ENCODE results near the gene CAMTA1.
A peak's percentile ranks its signal among the peaks of the same experiment; 100 is the strongest.
"Not testable (repeated sequence)": the region's sequence is repeated elsewhere in the genome, so short reads cannot be mapped to it uniquely, and the experiment has no call there.

Gene CAMTA1

DNA sequence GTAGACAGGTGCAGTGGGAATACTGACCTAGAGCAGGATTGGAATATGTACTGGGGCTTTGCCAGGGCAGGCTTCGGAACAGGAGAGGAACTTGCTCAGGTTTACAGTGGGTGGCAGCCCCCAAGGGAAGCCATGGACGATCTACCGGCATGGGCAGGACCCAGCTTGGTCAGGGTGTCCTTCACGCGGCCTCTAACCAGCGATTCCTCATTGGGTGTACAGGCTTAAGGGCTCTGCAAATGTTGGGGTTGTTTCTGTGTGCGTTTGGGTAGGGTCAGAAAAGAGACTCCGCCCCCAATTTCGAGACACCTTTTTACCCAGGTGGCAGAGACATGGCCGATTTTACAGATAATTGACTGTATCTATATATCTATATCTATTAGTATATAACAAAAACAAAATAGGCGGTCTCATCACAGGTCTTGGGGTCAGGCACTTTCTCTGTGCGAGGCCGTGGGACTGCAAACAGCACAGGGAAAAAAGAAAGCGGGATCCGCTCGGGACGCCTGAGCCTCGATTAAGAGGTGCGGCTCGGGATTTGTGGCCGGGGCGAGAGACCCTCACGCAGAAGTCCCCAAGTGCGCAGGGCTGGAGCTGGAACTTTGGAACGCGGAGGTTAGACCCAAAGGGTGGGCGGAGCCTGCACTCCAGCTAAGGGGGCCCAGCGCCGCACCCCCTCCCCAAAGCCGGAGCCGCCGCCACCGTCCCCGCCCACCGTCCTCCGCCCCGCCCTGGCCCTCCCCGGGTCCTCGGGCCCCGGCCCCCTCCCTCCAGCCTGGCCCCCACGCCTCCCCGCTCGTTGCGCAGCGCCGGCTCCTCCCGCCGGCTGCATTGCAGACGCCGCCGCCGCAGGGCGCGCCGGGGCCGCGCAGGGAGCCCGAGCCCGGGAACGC is 918.3 kb downstream of the CAMTA1 start:
- DNase-seq: no peak

DNA sequence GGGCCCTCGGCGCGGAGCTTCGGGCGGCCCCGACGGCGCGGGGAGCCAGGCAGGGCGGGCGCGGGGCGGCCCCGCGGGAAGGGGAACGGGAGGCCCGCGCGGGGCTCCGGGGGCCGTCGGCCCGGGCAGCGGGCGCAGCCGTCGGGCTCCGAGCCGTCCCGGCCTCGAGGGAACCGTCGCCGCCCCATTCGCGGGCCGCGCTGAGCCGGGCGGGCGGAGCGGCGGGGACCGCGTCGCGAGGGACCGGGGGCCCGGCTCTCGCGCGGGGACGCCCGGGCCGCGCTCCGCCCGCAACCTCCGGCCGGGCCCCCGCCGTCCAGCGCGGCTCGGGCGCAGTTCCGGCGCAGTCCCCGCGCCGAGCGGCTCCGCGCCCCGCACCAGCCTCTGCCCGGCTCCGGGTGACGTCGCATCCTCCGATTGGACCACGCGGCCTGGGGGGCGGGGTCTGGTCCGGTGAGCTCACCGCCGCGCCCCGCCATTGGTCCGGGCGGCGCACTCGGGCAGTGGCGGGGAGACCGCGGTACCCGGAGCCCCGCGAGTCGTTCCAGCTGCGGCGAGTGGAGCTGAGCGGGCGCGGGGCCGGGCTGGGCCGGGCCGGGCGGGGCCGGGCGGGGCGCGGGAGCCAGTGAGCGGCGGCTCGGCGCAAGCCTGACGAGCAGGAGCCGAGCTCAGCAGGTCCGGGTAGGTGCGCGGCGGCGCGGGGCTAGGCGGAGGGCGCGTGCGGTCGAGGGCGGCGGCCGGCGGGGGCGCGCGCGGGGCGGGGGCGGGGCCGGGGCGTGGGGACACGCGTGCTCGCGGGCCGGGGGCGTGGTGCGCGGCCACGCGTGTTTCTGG is 919.2 kb downstream of the CAMTA1 start:
- DNase-seq: peak; percentile 81

DNA sequence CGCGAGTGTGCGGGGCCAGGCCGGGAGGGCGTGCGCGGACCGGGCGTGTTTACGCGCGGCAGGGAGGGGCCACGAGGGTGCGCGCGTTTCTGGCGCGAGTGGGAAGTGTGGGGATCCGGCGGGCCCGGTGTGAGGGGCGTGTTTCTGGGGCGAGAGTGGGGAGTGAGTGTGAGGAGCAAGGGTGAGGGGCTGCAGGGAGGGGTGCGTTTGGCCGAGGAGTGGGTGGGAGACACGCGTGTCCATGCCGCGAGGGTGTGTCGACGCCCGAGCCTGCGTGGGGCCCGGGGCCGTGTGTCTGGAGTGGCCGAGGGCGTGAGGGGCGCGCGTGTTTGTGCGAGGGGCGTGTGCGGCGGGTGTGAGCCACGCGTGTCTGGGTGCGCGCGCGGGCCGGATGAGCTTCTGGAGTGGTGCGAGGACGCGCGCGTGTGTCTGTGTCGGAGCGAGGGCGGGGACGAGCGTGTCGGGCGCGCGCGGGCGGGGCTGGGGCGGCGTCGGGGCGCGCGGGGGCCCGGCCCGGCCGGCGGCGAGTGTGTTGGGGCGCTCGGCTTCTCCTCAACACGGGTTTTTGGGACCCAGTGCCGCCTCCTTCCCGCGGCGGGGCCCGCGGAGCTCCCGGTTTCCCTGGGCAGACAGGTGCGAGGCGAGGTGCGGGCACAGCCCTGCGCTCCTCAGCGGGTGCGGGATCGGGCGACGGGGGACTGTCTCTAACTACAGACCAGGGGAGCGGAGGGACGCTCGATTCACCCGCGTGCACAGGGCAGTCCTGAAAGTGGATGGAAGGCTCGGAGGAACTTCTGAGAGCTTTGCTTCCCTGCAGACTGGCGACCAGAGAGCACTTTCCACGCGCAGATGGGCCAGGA is 920.0 kb downstream of the CAMTA1 start:
- DNase-seq: no peak

DNA sequence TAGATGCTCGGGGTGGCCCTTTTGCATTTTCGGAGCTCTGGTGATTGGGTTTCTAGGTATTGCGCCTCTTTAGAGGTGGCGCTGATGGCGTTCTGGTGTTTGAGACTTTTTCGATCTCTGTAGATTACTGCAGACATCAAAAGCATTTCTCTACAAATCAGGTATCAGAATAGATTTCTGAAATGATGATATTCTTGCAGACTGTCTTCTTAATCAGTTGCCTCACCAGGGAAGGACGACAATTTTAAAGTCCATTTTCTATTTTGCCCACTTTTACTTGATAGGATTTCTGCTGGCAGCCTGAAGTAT is 920.6 kb downstream of the CAMTA1 start:
- no peak for DNase-seq

DNA sequence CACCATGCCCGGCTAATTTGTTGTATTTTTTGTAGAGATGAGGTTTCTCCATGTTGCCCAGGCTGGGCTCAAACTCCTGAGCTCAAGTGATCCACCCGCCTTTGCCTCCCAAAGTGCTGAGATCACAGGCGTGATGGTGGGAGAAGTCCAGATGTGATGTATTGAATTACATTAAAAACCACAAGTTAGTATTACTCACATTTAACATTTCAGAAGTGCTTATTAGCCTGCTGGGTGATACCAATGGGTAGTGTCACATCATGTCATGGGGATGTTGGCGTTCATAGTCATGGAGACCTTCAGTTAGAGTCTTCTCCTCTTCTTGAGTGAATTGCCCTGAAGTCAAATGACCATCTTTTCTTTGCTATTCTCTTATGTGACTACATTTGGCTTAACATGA is 922.3 kb downstream of the CAMTA1 start:
- DNase-seq: no peak

DNA sequence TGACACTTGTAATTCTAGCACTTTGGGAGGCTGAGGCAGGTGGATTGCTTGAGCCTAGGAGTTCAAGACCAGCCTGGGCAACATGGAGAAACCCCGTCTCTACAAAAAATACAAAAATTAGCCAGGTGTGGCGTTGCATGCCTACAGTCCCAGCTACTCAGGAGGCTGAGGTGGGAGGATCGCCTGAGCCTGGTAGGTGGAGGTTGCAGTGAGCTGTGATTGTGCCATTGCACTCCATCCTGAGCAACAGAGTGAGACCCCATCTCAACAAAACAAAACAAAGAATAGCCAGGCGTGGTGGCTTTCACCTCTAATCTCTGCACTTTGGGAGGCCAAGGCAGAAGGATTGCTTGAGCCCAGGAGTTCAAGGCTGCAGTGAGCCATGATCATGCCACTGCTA is 922.8 kb downstream of the CAMTA1 start:
- DNase-seq: not testable (repeated sequence)

DNA sequence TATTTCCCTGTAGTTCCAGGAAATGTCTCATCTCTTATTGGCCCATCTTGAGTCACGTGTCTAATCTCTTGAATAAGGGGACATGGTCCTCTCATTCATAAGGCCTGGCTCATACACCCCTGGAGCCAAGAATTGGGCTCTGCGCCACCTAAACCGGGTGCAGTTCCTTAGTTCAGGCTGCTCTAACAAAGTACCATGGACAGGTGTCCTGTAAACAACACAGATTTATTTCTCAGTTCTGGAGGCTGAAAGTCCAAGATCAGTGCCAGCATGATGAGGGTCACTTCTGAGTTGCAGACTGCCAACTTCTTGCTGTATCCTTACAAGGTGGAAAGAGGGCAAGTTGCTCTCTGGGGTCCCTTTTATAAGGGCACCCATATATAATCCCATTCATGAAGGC is 925.6 kb downstream of the CAMTA1 start:
- no peak for DNase-seq

DNA sequence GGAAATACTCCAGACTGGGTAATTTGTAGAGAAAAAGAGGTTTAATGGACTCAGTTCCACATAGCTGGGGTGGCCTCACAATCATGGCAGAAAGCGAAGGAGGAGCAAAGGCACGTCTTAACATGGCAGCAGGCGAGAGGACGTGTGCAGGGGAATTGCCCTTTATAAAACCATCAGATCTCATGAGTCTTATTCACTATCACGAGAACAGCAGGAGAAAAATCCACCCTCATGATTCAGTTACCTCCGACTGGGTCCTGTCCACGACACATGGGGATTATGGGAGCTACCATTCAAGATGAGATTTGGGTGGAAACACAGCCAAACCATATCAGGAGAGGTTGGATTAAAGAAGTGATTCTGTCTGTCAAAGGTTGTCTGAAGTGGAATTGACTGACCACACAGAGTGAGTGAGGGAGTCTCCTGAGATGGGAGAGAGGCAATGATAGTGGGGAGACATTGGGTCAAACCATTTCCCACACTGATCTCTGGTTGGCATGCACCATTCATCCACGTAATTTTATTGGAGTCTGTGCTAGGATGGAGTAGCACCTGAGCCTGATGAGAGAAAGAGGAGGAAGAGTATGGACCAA is 927.6 kb downstream of the CAMTA1 start:
- no peak for DNase-seq

DNA sequence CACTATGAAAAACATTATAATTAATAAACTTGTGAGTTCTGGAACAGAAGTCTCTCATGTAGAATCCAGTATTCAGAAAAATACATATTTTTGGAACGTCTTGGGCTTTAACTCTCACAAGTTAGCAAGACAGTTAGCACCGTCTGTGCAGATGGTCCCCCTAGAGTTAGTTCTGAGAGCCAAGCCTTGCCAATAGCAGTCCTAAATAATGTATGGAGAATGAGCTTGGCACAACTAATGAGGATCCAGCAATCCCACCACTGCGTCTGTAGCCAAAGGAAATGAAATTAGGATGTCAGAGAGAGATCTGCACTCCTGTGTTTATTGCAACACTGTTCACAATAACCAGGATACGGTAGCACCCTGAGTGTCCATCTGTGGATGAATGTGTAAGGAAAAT is 931.3 kb downstream of the CAMTA1 start:
- no peak for DNase-seq

DNA sequence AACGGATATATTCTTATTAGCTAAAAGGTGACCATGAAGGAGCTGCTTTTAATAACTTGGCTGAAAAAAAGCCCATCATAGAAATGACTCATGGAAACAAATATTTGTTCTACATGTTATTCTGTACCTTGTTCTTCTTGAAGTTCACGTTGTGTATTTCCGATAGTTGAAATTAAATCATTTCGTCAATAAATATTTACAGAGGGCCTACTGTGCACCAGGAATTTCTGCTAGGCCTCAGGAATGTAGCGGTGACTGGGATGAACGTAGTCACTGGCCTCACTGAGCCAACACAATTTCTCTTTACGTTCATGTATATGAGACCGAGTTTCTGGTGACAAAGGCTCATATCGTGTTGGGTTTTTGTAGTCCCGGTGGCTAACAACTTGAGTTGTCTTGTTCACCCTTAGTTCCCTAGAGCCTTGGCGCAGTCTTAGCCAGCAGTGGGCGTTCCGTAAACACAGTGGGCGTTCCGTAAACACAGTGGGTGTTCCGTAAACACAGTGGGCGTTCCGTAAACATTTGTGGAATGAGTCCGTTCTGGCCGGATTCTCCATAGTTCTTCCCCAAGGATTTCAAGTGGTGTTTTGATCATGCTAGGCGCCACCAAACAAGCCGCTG is 932.6 kb downstream of the CAMTA1 start:
- DNase-seq: no peak

DNA sequence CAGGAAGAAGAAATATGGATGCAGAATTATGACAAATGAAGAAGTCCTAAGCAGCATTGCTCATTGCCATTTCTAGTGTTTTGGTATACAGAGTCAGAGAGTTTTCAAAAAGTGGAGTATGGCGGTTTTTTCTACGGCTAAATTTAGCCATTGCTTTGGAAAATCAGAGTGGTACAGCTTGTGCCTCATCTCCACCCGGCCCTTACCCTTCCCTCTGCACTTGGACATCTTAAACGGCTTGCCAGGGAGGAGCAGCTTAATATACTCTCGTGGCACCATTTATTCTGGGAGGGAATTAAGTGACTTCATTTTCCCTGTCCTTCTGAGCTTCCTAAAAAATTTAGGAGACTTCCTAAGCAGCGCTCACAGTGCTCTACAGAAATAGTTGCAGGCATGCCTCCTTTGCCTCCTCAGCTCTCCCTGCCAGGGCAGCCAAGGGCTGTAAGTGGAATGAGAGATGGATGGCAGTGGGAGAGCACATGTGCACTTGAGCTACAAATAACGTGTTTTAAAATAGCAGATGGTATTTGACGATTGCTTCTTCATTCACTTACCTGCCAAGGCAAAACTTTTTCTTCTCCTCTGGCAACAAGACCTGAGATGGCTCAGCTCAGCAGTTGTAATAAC is 934.3 kb downstream of the CAMTA1 start:
- DNase-seq: no peak

DNA sequence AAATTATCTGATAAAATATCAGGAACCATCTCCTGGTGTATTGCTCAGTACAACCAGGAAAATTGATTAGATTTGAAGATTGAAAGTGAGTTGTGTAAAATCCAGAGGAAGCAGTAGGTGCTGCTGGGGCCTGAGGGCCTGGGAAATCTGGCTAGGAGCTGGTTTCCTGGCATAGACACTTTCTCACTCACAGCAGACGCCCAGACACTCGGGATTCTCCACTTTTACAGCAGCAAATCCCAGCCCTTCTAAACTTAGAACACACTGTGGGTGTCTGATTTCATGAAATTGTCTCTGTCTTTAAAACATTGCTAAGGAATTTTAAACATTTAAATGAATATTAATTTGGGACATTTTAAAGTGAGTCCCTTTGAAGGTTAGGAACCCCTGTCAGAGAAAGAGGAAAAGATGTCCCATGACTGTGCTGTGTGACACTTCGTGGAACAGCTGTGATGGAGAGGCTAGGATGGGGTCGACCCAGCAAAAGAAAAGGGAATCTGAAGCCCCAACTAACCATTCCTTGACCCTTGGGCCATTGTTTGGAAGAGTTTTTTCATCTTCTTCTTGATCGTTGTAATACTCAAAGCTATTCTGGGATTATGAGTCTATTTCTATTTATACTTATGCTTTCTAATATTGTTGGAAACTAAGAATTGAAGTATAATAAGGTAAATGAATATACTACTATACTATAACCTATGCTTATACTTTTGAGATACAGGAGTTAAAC is 936.9 kb downstream of the CAMTA1 start:
- DNase-seq: no peak

DNA sequence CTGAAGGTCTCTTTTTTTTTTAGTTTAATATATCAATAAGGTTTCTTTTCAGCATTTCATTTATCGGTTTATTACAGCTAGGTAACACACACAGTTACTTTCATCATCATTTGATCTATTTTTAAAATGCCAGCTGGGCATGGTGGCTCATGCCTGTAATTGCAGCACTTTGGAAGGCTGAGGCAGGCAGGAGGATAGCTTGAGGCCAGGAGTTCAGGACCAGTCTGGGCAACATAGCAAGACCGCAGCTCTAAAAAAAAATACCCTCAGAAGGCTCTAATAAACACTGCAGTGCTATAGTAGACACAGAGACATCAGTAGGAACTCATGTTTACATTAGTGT is 937.4 kb downstream of the CAMTA1 start:
- DNase-seq: no peak

DNA sequence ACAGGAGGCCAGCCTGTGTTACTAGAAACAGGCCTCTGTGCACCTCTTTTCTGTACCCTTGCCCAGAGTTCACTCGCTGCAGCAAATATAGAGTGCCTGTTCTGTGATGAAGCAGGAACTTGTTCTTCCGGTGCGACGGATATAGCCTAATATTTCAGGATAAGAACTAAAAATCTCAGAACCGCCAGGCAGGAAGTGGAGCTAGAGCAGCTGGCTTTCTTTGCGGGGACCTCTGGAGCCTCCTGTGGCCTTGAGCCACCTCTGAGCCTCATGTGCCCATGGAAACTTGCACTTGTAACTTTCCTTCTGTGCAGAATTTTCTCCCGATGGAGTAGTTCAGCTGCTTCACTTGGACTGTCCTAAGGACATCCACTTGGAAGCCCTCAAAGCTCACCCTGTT is 941.4 kb downstream of the CAMTA1 start:
- DNase-seq: no peak

DNA sequence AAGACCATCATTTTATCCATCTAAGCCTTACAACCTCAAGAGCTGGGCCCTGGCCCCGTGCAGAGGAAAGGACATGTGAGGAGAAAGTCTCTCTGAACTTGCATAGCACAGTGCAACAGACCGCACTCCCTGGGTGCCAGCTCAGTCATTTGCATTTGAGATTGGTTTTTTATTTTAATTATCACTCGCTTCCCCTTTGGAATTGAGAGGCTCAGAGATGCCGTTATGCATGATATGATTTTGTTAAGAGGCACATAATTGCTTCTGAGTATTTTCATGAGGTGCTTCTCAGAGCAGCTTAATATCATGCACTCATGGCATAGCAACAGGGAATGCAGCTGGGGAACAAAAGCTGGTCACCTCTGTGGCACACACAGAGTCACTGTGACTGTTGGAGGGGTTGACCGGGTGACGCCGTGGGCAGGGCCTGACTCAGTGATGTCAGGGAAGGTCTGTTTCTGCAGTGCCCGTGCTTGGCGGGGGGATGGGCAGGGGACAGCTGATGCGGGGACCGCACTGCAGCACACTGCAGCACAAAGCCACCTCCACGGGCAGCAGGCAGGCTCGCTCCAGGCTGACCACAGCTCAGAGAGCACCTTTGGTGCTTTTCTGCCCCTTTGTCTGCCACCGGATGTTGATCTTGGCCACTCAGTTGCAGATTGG is 942.7 kb downstream of the CAMTA1 start:
- DNase-seq: no peak

DNA sequence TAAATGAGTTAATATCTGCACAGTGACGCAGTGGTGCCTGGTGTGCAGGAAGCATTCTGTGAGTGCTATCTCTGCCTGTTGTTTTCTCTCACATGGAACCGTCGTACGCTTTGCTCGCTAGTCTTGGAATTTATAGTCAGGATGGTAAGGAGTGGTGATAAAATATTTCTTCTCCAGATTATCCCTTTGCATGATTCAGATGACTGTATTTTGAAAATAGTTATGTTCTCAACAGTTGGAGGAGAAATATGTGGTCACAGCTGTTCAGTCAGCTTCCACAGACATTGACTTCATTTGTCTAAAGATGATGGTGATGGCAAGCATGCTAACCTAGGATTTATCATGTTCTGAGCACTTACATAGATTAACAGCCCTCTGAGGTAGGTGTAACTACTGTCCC is 944.5 kb downstream of the CAMTA1 start:
- DNase-seq: no peak

DNA sequence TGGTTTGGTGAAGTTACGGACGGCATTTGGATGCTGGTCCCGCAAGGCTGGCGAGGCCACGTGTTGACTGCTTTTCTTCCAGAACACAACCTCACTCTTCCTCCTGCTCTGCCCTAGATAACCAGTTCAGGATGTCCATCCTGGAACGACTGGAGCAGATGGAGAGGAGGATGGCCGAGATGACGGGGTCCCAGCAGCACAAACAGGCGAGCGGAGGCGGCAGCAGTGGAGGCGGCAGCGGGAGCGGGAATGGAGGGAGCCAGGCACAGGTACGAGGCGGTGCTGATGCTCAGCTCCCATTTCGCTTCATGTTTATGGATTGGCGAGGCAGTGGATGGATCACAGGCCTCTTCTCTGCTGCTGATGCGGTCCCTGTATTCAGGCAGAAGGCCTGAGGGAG is 947.1 kb downstream of the CAMTA1 start:
- DNase-seq: no peak

DNA sequence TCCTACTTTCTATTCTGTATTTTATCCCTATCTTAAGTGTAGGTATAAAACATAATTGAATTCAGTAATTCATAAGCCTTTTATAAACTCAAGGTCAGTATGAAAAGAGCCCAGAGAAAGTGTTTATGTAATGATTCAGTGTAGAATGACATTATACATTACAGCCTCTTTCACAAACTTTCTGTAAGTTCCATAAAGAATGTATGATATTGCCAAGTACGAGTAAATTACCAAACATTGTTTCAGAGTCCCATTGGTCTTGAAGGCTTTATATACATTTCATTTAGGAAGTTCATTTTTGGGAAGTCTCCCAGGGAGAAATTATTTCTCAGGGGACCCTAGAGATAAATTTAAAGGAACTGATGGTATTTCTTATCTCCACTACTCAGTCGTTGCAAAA is 948.0 kb downstream of the CAMTA1 start:
- no peak for DNase-seq

DNA sequence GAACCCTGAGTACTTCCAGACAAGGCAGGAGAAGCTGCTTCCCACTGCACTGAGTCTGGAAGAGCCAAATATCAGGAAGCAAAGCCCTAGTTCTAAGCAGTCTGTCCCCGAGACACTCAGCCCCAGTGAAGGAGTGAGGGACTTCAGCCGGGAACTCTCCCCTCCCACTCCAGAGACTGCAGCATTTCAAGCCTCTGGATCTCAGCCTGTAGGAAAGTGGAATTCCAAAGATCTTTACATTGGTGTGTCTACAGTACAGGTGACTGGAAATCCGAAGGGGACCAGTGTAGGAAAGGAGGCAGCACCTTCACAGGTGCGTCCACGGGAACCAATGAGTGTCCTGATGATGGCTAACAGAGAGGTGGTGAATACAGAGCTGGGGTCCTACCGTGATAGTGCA is 952.8 kb downstream of the CAMTA1 start:
- no peak for DNase-seq

DNA sequence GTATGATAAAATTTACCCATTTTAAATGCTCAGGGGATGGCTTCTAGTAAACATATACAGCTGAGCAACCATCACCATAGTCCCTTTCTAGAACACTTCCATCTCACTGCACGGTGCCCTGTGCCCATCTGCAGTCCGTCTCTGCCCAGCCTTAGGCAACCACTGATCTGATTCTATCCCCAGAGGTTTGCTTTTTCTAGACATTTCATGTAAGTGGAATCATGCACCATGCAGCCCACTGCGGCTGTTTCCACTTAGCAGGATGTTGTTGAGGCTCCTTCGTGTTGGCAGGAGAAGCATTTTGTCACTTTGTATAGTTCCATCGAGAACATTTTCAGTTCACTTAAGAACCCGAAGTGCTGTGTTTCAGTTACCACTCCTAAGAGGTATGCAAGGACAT is 958.1 kb downstream of the CAMTA1 start:
- no peak for DNase-seq

DNA sequence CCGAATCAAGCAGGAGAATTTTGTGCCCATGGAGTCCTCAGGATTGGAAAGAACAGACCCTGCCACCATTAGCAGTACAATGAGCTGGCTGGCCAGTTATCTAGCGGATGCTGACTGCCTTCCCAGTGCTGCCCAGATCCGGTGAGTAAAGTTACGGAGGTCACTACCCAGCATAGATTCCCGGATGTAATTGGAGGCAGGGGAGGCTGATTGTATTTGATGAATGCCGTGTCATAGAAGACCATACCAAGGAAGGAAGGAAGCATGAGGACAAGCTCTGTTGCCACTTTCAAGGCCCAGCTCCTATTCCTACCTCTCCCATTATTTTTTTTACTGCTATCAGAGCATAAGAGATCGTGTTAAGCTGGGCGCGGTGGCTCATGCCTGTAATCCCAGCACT is 959.6 kb downstream of the CAMTA1 start:
- no peak for DNase-seq

Data from NCI-H526 treated with DMSO at 0.1 percent for 48 hours (cell line).